IPS-20b (cell line): ENCODE data around the gene STRA6.

Experiments
- H3K27ac ChIP-seq: one replicate; pipeline ENCODE4 v1.5.1; 2013; ENCODE audit warnings: low read length
- H3K27me3 ChIP-seq: 2 replicates; pipeline ENCODE4 v1.6.1; 2013; ENCODE audit warnings: mild to moderate bottlenecking, low read length, inconsistent platforms; ENCODE audit not compliant: insufficient read depth
- H3K36me3 ChIP-seq: 2 replicates; pipeline ENCODE4 v1.6.1; 2013; ENCODE audit warnings: low read depth, mild to moderate bottlenecking, inconsistent platforms, low read length, moderate library complexity; ENCODE audit not compliant: insufficient read depth
- H3K4me1 ChIP-seq: 2 replicates; pipeline ENCODE4 v1.6.1; 2013; ENCODE audit warnings: mild to moderate bottlenecking, control low read depth, inconsistent platforms, low read length, moderate library complexity; ENCODE audit not compliant: insufficient read depth
- H3K4me3 ChIP-seq: 2 replicates; pipeline ENCODE4 v1.5.1; 2013; ENCODE audit warnings: mild to moderate bottlenecking, low read length, inconsistent platforms
- H3K9ac ChIP-seq: 2 replicates; pipeline ENCODE4 v1.6.1; 2013; ENCODE audit warnings: low read depth, mild to moderate bottlenecking, inconsistent platforms, low read length, moderate library complexity
- H3K9me3 ChIP-seq: 2 replicates; pipeline ENCODE4 v1.6.1; 2013; ENCODE audit warnings: mild to moderate bottlenecking, low read depth, low read length, inconsistent platforms; ENCODE audit not compliant: insufficient read depth

STRA6 gene

GRCh38 chr15:74188216-74188615, 14.4 kb downstream of the STRA6 start:
- Histone ChIP-seq H3K4me3 (no peak overlapping the region), H3K4me1 (no peaks in the 10 kb centered on the region), H3K27ac (no peak overlapping the region), H3K9ac (no peak overlapping the region), H3K27me3 (no peaks in the 10 kb centered on the region), H3K36me3 (no peaks in the 10 kb centered on the region; the same call in 1 of the 2 replicates), H3K9me3 (no peaks in the 10 kb centered on the region)

GRCh38 chr15:74185710-74186348, 16.8 kb downstream of the STRA6 start:
- H3K27ac ChIP-seq, result no peak overlapping the region
- no peaks in the 10 kb centered on the region for H3K4me1 ChIP-seq
- no peaks in the 10 kb centered on the region for H3K27me3 ChIP-seq
- H3K9ac ChIP-seq, result no peak overlapping the region
- no peaks in the 10 kb centered on the region for H3K9me3 ChIP-seq
- H3K4me3 ChIP-seq, result no peak overlapping the region
- H3K36me3 ChIP-seq, result no peaks in the 10 kb centered on the region

GRCh38 chr15:74184582-74185091, 17.9 kb downstream of the STRA6 start:
- H3K4me3 ChIP-seq, result no peak overlapping the region
- H3K9me3 ChIP-seq, result no peaks in the 10 kb centered on the region
- no peaks in the 10 kb centered on the region for H3K36me3 ChIP-seq
- H3K9ac ChIP-seq, result no peak overlapping the region
- no peaks in the 10 kb centered on the region for H3K27me3 ChIP-seq
- no peak overlapping the region for H3K27ac ChIP-seq
- no peaks in the 10 kb centered on the region for H3K4me1 ChIP-seq

- Histone ChIP-seq H3K9me3 (no peaks in the 10 kb centered on the region), H3K27me3 (no peaks in the 10 kb centered on the region), H3K27ac (no peak overlapping the region), H3K36me3 (no peaks in the 10 kb centered on the region), H3K9ac (no peak overlapping the region), H3K4me3 (no peak overlapping the region), H3K4me1 (no peaks in the 10 kb centered on the region)
These were observed 20.5 kb downstream of the STRA6 start for GRCh38 chr15:74182131-74182530.

- Histone ChIP-seq H3K27ac (no peak overlapping the region), H3K9me3 (no peaks in the 10 kb centered on the region), H3K36me3 (no peaks in the 10 kb centered on the region), H3K4me1 (peaks cover 4% of the 10 kb centered on the region; the same call in 1 of the 2 replicates), H3K27me3 (no peaks in the 10 kb centered on the region), H3K4me3 (no peak overlapping the region), H3K9ac (no peak overlapping the region)
These were observed 21.5 kb downstream of the STRA6 start for GRCh38 chr15:74180881-74181602.

GRCh38 chr15:74179983-74180880, 22.4 kb downstream of the STRA6 start:
- Histone ChIP-seq H3K36me3 (no peaks in the 10 kb centered on the region), H3K27ac (no peak overlapping the region), H3K27me3 (no peaks in the 10 kb centered on the region), H3K4me3 (no peak overlapping the region), H3K9me3 (no peaks in the 10 kb centered on the region), H3K4me1 (peaks cover 4% of the 10 kb centered on the region; the same call in 1 of the 2 replicates), H3K9ac (no peak overlapping the region)

GRCh38 chr15:74179101-74179841, 23.3 kb downstream of the STRA6 start:
- Histone ChIP-seq H3K27ac (no peak overlapping the region), H3K27me3 (no peaks in the 10 kb centered on the region), H3K4me3 (no peak overlapping the region), H3K9ac (no peak overlapping the region), H3K36me3 (no peaks in the 10 kb centered on the region), H3K9me3 (no peaks in the 10 kb centered on the region), H3K4me1 (peaks cover 4% of the 10 kb centered on the region; the same call in 1 of the 2 replicates)

GRCh38 chr15:74178326-74179100, 24.1 kb downstream of the STRA6 start:
- Histone ChIP-seq H3K27me3 (no peaks in the 10 kb centered on the region), H3K27ac (no peak overlapping the region), H3K4me1 (peaks cover 6% of the 10 kb centered on the region; the same call in 1 of the 2 replicates), H3K9ac (no peak overlapping the region), H3K9me3 (no peaks in the 10 kb centered on the region), H3K36me3 (no peaks in the 10 kb centered on the region), H3K4me3 (no peak overlapping the region)

- H3K9ac ChIP-seq, result no peak overlapping the region
- peaks cover 11% of the 10 kb centered on the region; the same call in 1 of the 2 replicates for H3K4me1 ChIP-seq
- H3K36me3 ChIP-seq, result no peaks in the 10 kb centered on the region
- no peak overlapping the region for H3K27ac ChIP-seq
- no peaks in the 10 kb centered on the region for H3K27me3 ChIP-seq
- no peaks in the 10 kb centered on the region for H3K9me3 ChIP-seq
- no peak overlapping the region for H3K4me3 ChIP-seq
These were observed 26.0 kb downstream of the STRA6 start for GRCh38 chr15:74176262-74177214.
